GM19025 (cell line): Measurements from ENCODE around the gene INSYN1.
"Not testable (repeated sequence)": the region's sequence is repeated elsewhere in the genome, so short reads cannot be mapped to it uniquely, and the experiment has no call there.

Experiments used
- ATAC-seq: cut with Tn5 transposase; IDR thresholded peaks from one replicate; pipeline ENCODE4 v1.9.1; 2021; ENCODE audit warnings: mild to moderate bottlenecking, low read depth, moderate library complexity; ENCODE audit not compliant: unreplicated experiment

Gene INSYN1, protein sequence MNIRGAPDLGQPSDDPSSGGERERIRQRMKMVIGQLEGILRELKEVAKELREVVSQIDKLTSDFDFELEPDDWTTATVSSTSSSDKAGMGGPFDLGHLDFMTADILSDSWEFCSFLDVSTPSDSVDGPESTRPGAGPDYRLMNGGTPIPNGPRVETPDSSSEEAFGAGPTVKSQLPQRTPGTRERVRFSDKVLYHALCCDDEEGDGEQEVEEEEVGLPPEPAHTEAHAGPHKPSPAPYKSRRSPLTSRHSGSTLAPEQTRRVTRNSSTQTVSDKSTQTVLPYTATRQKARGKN

DNA sequence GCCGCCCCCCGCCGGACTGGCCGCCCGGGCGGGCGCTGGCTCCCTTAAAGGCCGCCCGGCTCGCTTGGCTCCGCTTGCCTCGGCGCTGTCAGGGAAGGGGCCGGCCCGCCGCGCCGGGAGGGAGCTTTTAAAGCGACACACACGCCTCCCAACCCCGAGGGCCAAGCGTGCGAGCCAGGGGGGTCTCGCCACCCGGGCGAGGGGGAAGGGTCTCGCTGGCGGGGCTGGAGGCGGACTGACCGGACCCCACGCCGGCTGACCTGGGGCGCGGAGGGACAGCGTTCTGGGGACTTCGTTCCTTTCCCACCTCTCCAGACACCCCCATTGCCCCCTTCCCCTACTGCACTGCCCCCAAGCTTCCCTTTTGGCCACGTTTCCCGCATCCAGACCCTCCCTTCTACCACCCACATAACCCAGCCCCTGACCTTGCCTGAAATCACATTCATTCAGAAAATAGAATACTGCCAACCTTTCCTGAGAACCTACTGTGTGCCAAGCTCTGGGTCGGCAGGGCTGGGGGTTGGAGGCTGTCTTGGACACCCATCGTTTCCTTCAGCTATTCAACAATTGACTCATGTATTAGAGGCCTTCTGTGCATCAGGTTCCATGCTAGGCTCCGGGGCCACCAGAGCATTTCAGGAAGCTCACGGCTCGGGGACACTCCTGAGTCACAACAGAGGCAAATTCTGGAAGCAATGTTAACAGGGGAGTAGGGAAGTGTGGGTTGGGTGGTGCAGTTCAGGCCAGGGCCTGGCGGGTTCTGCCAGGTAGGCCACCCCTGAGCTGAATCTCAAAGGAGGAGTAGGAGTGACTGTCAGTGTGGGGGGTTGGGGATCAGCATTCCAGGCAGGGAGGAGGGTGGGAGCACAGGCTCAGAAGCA is at the start of gene INSYN1:
TSS of gene INSYN1 (minus strand) at position 102 of the 881 bp plus-strand sequence. CDS start 2,221 bp downstream, outside the sequence.
- ATAC-seq: no peak

DNA sequence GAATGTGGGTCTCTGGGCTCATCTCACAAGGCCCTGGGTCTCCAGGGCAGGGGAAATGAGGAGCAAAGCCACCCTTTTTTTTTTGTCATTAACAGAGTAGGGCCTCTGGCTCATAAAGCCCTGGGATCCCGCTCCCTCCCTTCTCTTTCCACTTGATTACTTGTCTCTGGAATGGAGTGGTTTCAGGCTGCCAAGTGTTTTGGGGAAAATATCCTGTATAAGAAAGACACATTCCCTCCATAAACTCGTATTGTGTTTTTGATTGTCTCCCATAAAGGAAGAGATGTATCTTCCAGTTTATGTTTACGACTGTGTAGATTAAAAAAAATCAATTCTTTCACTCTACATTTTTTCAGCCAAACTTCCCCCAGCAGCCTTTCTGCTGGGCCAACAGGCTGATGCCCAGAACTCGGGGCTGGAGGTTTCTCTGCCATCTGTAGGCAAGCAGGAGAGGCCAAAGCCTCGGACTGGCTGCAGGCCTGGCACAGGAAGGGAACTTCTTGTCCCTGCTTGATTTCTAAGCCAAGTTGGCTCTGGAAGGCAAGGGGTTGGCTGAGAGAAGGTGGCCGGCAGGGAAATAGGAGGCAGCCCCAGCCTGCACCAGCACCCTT is 49.4 kb upstream of the INSYN1 start:
- no peak for ATAC-seq

GRCh38 chr15:73800662-73801345 is 47.7 kb upstream of the INSYN1 start:
- no peak for ATAC-seq

DNA sequence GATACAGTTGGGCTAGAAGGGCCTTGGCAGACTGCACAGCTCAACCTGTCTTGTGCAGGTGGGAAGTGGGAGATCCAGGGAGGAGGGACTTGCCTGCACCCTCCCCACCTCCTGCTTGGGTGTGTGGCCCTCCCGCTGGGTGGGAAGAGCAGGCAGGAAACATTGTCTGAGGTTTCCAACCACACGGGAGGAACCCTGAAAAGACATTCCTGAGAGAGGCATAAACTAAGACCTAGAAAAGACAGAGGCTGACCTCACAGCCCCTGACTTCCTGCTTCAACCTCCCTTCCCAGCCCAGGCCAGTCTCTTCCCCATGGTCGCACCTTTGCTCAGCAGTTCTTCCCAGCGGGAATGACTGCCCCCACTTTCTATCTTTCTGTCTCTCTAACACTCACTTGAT is 46.3 kb upstream of the INSYN1 start:
- ATAC-seq: no peak

DNA sequence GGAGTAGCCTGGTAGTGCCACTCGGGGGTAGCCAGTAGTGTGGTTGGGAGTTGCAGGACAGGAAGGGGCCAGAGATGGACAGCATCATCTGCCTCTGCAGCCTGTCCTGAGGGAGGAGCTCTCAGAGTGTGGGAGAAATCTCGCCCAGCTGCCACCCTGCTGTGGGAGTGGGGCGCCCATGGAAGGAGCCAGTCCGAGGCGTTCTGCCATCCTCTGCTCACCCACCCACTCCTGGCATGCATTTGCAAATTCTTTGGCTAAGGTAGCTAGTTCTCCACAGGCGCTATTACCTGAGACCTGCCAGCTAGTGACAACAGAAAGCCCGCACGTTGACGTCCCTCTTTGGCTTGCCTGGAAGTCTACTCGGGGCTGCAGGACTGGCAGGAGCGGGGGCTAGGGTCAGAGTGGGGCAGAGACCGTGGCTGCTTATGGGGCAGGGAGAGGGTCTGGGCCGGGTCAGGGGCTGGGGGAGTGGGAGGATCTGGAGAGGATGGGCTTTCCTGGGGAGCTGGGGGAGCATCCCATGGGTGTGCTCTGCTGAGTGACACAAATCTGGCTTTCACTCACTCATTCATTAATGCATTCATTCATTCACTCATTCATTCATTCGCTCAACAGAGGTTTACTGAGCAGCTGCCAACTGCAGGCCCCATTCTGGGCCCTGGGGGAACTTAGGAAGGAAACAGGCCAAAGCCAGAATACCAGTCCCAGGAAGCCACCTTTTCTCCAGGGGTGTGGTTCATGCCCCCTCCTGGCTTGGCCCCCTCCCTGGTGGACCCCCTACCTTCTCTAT is 44.4 kb upstream of the INSYN1 start:
- ATAC-seq: no peak

GRCh38 chr15:73796331-73796831 is 43.2 kb upstream of the INSYN1 start:
- ATAC-seq: no peak

- ATAC-seq: no peak
Measured at GRCh38 chr15:73794443-73795133, 41.4 kb upstream of the INSYN1 start.

GRCh38 chr15:73792899-73793541 is 39.9 kb upstream of the INSYN1 start:
- ATAC-seq: not testable (repeated sequence)

GRCh38 chr15:73792415-73792814 is 39.3 kb upstream of the INSYN1 start:
- ATAC-seq: no peak

DNA sequence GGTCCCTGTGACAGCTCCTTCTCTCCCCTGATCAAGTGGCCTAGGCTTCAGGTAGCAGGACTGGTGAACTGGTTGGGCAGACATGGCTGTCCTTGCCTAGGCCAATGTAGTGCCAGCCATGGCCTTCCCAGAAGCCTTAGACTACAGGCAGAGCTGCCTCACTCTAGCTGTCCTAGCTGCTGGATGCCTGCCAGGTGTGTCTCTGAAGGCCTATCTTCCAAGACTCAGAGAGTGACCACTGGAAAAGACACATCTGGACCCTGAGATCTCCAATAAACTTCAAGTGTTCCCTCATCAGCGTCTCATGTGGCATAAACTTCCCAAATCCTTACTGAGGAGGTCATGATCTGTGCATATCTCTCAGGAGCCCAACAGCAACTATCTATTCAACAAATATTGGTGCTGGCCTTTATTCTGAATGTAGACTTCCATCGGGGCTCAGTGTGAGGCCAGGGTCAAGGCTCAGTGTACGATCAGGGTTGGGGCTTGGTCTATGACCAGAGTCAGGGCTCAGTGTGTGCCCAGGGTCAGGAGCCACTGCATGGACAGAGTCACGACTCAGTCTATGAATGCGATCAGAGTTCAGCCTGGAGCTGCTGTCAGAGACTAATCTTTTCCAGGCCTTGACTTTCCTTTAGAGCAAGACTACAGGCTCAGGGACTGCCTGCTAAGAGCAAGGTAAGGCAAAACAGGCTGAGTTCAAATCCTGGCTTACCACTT is 36.5 kb upstream of the INSYN1 start:
- ATAC-seq: no peak

DNA sequence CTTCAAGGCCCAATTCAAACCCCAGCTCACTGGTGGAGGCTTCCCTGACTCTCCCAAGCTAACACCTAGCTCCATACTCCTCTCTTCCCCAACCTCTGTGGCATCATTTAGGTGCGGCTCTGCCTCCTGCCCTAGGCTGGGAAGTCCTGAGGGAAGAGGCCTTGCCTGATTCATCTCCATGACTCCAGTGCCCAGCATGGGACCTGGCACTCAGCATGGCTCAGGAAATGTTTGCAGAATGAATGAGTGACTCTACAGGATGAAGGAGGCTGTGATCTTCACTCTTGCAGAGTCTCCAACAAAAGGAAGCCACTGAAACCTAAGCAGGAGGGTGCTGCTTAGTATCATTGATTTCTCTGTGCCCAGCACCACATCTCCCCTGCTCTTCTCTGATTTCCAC is 34.5 kb upstream of the INSYN1 start:
- no peak for ATAC-seq

- no peak for ATAC-seq
Measured at GRCh38 chr15:73786538-73786937, 33.4 kb upstream of the INSYN1 start.

- ATAC-seq: not testable (repeated sequence)
Measured at GRCh38 chr15:73785256-73786014, 32.3 kb upstream of the INSYN1 start.

DNA sequence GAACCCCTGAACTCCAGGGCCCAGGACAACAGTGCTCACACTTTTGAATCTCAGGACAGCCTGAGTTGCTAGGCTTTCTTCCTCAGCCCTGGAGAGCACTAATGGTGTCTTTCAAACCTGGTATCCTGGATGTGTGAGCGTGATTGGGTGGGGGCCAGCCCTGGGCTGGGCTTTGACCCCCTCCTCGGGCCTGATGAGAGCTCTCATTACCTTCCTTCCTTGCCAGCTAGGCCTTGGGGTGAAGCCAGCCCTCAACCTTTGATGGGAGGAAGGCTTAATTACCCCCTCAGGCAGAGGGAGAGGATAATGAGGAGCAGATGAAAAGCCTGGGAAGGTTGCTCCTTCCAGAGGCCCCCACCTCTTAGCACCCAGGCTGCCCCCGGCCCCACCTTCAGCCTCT is 31.1 kb upstream of the INSYN1 start:
- no peak for ATAC-seq

GRCh38 chr15:73782344-73782959 is 29.3 kb upstream of the INSYN1 start:
- no peak for ATAC-seq

DNA sequence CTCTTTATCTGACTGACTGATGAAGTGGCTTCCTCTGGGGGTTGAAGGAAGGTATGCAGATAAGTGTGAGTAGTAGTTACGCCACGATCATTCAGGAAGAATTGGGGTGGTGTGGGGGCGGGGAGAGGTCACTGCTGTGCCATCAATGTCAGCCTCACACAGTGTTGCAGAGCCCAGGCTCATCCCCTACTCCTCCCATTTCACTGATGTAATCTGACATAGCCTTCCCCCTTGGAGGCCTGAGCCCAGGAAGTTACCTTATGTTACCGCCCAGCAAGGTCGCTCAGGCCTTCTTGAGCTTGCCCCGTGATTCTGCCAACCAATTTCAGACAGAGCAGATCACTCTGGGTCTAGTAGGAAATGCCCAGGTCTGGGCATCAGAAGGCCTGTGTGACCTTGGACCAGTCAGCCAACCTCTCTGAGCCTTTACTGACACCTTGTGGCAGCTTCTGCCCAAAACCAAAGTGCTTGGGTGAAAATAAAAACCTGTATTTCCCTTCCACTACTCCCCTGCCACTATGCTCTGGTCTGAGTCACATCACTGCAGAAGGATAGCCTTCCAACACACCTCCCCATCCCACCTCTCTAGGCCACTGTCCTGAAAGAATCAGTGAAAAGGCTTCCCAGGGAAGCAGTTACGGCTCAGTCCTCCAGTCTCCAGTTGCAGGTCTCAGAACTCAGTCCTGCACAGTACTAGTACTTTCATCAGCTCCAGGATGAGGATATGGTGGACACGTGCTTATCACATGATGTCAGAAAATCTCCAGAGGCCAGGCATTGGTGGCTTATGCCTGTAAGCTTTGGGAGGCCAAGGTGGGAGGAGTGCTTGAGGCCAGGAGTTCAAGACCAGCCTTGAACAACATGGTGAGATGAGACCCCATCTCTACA is 28.1 kb upstream of the INSYN1 start:
- no peak for ATAC-seq
